PC-3 (cell line): ENCODE measurements around the gene ARID5A.

Experiments used
- EZH2 ChIP-seq: fragments of 300-600 bp; sonication (generic); IDR thresholded peaks from one replicate; pipeline ENCODE4 v1.6.1; 2017; ENCODE audit warnings: antibody characterized with exemption, mild to moderate bottlenecking, low read length; ENCODE audit not compliant: unreplicated experiment
- EZH2phosphoT487 ChIP-seq: fragments of 300-600 bp; sonication (generic); IDR thresholded peaks from 2 replicates; pipeline ENCODE4 v1.6.1; 2018; ENCODE audit warnings: mild to moderate bottlenecking, antibody characterized with exemption, low read length, borderline replicate concordance
- TF ChIP-seq, protein P1 (sequence below): fragments of 300-600 bp; sonication (generic); conservative IDR thresholded peaks from 2 replicates; pipeline ENCODE4 v1.5.1; 2017; ENCODE audit warnings: antibody characterized with exemption, low read depth, mild to moderate bottlenecking, low read length

DNA sequence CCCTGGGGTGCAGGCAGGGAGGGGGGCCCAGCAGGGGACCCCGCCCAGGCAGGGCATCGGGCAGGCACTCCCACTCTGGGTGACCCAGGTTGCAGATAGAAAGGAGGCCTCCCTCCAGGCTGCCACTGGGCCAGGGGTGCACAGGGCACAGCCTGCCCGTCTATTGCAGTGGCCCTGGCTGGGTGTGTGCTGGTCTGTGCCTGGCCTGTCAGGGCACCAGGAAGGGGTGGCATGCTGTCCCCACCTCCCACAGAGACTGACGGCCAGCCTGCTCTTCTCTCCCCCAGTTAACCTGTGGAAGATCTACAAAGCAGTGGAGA is 12.9 kb downstream of the ARID5A start:
- TF ChIP-seq, protein P1, sequence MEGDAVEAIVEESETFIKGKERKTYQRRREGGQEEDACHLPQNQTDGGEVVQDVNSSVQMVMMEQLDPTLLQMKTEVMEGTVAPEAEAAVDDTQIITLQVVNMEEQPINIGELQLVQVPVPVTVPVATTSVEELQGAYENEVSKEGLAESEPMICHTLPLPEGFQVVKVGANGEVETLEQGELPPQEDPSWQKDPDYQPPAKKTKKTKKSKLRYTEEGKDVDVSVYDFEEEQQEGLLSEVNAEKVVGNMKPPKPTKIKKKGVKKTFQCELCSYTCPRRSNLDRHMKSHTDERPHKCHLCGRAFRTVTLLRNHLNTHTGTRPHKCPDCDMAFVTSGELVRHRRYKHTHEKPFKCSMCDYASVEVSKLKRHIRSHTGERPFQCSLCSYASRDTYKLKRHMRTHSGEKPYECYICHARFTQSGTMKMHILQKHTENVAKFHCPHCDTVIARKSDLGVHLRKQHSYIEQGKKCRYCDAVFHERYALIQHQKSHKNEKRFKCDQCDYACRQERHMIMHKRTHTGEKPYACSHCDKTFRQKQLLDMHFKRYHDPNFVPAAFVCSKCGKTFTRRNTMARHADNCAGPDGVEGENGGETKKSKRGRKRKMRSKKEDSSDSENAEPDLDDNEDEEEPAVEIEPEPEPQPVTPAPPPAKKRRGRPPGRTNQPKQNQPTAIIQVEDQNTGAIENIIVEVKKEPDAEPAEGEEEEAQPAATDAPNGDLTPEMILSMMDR = no peak
- TF ChIP-seq EZH2 (no peak), EZH2phosphoT487 (no peak)
